Measurements from ENCODE around the gene TIMM10. TPM values are rescaled to one million over a fixed set of nuclear protein-coding genes. Genes with fewer than 3 reads are reported as not detected.

Gene TIMM10
- polyA plus RNA-seq, 3 donors, result 30.4 to 62.1 (median 58.3) TPM

GRCh38 chr11:57496109-57496820 is 34.3 kb downstream of the TIMM10 start:
- no peaks in the 10 kb centered on the region for H4K20me1 ChIP-seq (ENCODE audit: insufficient read depth, low read length)
- intact Hi-C loops (cut with micrococcal nuclease), result no loop called here
- no peak overlapping the region for H3K27ac ChIP-seq (ENCODE audit: low read depth in 1 of 2, low read length in 2 of 2)
- DNase-seq, result no peak
- H3K36me3 Mint-ChIP-seq, result peaks cover 21 to 45% of the 10 kb centered on the region in 2 donors
- TF ChIP-seq, protein P1, sequence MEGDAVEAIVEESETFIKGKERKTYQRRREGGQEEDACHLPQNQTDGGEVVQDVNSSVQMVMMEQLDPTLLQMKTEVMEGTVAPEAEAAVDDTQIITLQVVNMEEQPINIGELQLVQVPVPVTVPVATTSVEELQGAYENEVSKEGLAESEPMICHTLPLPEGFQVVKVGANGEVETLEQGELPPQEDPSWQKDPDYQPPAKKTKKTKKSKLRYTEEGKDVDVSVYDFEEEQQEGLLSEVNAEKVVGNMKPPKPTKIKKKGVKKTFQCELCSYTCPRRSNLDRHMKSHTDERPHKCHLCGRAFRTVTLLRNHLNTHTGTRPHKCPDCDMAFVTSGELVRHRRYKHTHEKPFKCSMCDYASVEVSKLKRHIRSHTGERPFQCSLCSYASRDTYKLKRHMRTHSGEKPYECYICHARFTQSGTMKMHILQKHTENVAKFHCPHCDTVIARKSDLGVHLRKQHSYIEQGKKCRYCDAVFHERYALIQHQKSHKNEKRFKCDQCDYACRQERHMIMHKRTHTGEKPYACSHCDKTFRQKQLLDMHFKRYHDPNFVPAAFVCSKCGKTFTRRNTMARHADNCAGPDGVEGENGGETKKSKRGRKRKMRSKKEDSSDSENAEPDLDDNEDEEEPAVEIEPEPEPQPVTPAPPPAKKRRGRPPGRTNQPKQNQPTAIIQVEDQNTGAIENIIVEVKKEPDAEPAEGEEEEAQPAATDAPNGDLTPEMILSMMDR (IDR thresholded peaks at IDR 0.05), result no peak
- peaks cover 14 to 24% of the 10 kb centered on the region in 2 donors for H3K36me3 ChIP-seq (replicated peaks in 1 of 2; ENCODE audit: control insufficient read depth in 1 of 2, insufficient read depth in 2 of 2, low read length in 2 of 2)
- H3K4me2 ChIP-seq (replicated peaks; ENCODE audit: extremely low read depth, low read length, poor library complexity, severe bottlenecking), result no peak overlapping the region
- H3K27me3 Mint-ChIP-seq (ENCODE audit: low read depth in 3 of 3), result peaks cover 0 to 1% (median 0%) of the 10 kb centered on the region in 3 donors
- H3K79me2 ChIP-seq (ENCODE audit: insufficient read depth, low read length), result no peaks in the 10 kb centered on the region
- H3K27me3 ChIP-seq (ENCODE audit: control insufficient read depth in 2 of 2, insufficient read depth in 2 of 2, low read length in 2 of 2), result no peaks in the 10 kb centered on the region
- no peak overlapping the region for H2AFZ ChIP-seq (ENCODE audit: insufficient read depth, low read depth, low read length, poor library complexity, severe bottlenecking)
- H3K4me3 Mint-ChIP-seq, result no peak overlapping the region
- H3K9me3 Mint-ChIP-seq, result no peaks in the 10 kb centered on the region
- no peak overlapping the region for H3K9ac ChIP-seq (ENCODE audit: insufficient read depth, low read length, poor library complexity, severe bottlenecking)
- no peak overlapping the region for H3K4me3 ChIP-seq (replicated peaks in 1 of 3; ENCODE audit: low read depth in 2 of 3, low read length in 3 of 3)
- peaks cover 4 to 10% of the 10 kb centered on the region in 2 donors for H3K4me1 ChIP-seq (ENCODE audit: control insufficient read depth in 1 of 2, insufficient read depth in 2 of 2, low read length in 2 of 2)
- H3K4me1 Mint-ChIP-seq, result peaks cover 8% of the 10 kb centered on the region
- H3K9me3 ChIP-seq (replicated peaks in 1 of 2; ENCODE audit: control insufficient read depth in 1 of 2, insufficient read depth in 1 of 2, low read length in 2 of 2), result no peaks in the 10 kb centered on the region
- peak overlapping the region in 2 of 7 donors; percentile 6 to 75 for H3K27ac Mint-ChIP-seq
- 98% methylated on average over 8 of the region's 9 CpGs for WGBS (ENCODE audit: insufficient coverage)

DNA sequence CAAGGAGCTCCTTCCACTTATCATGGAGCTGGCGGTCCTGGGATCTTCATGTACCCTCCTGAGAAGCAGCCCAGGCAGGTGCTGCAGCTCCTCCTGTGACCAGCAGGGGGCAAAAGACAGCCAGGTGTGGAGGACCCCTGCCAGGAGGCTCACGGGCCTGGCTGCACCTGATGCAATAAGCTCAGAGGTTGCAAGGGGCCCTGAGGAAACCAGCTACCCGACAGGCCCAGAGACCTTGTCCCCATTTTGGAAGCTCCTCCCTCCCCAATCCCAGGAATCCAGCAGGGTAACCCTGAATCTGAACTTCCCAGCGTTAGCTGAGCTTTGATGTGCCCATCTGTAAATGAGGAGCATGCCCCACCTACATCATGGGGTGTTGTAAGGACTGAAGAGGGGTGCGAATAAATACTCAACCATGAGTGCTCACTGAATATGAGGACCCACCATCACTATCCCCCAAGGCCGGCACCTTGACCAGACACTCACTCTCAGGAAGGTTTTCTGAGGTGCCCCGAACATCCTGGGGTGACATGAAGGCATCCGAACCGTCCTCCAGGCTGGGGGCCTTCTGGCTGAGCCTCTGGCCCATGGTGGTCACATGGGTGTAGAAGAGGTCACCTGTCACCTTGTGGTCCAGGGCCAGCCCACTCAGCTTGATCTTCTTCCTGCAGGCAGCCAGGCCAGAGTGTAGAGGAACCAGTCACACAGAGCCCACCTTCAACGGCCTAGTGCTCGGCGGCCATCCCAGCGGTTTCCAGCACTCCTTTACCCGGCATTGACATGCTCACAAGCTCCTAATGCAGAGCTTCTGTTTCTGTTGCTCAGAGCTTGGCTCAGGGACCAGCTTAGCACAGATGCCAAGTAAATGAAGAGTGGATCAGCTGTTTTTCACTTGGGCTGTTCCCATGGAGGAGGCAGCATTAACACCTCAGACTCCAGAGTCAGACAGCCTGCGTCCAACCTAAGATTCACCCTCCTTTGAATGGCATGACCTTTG is 36.7 kb downstream of the TIMM10 start:
- Mint-ChIP-seq H3K4me1 (no peaks in the 10 kb centered on the region), H3K9me3 (no peaks in the 10 kb centered on the region), H3K36me3 (peaks cover 41 to 59% of the 10 kb centered on the region in 2 donors), H3K27ac (no peak overlapping the region), H3K27me3 (ENCODE audit: low read depth in 3 of 3) (peaks cover 0 to 1% (median 0%) of the 10 kb centered on the region in 3 donors), H3K4me3 (no peak overlapping the region)
- Histone ChIP-seq H3K4me3 (replicated peaks in 1 of 3; ENCODE audit: low read depth in 2 of 3, low read length in 3 of 3) (no peak overlapping the region), H3K9me3 (replicated peaks in 1 of 2; ENCODE audit: control insufficient read depth in 1 of 2, insufficient read depth in 1 of 2, low read length in 2 of 2) (no peaks in the 10 kb centered on the region), H3K27me3 (ENCODE audit: control insufficient read depth in 2 of 2, insufficient read depth in 2 of 2, low read length in 2 of 2) (no peaks in the 10 kb centered on the region), H3K36me3 (replicated peaks in 1 of 2; ENCODE audit: control insufficient read depth in 1 of 2, insufficient read depth in 2 of 2, low read length in 2 of 2) (peaks cover 8 to 43% of the 10 kb centered on the region in 2 donors), H3K79me2 (ENCODE audit: insufficient read depth, low read length) (no peaks in the 10 kb centered on the region), H3K9ac (ENCODE audit: insufficient read depth, low read length, poor library complexity, severe bottlenecking) (no peak overlapping the region), H3K4me1 (ENCODE audit: control insufficient read depth in 1 of 2, insufficient read depth in 2 of 2, low read length in 2 of 2) (no peaks in the 10 kb centered on the region), H3K27ac (ENCODE audit: low read depth in 1 of 2, low read length in 2 of 2) (no peak overlapping the region), H4K20me1 (ENCODE audit: insufficient read depth, low read length) (no peaks in the 10 kb centered on the region), H3K4me2 (replicated peaks; ENCODE audit: extremely low read depth, low read length, poor library complexity, severe bottlenecking) (no peak overlapping the region), H2AFZ (ENCODE audit: insufficient read depth, low read depth, low read length, poor library complexity, severe bottlenecking) (no peak overlapping the region)
- intact Hi-C loops (cut with micrococcal nuclease), result loop anchor here in 1 of 2 donors (5.0 kb wide), 1 partner anchor 33 kb away; no protein-coding TSS in a partner anchor
- WGBS (ENCODE audit: insufficient coverage), result 94% methylated on average over 5 of the region's 15 CpGs
- TF ChIP-seq, protein P1 (IDR thresholded peaks at IDR 0.05), result peak; percentile 98
- peak in 2 of 3 donors; percentile 40 to 43 for DNase-seq
